ENCODE data around the gene ALDH7A1.
"Not testable (repeated sequence)": the region's sequence is repeated elsewhere in the genome, so short reads cannot be mapped to it uniquely, and the experiment has no call there.

The ALDH7A1 gene

DNA sequence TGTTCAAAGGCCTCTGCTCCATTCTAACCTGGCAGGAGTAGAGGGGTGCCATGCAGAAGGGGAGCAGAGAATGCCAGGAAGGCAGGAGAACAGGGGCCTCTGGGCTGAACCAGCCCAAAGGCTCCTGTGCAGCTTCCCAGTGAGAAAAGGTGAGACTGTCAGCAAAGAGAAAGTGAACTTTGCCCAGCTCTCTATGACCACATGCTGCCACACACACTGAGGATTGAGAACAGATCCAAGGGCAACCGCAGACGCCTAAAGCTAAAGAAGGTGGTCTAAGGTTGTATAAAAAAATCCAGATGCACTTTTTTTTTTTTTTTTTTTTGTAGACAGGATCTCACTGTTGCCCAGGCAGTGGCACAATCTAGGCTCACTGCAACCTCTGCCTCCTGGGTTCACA, 51.4 kb downstream of the ALDH7A1 start:
- no peak for DNase-seq
- in situ Hi-C loops (cut with HindIII; ENCODE audit: low pct_ligation_motif_present, low pct_unique_long_range_greater_than_20kb, low sequenced_read_pairs) = loop anchor here (25.0 kb wide), 1 partner anchor 181 kb away; no protein-coding TSS in a partner anchor

DNA sequence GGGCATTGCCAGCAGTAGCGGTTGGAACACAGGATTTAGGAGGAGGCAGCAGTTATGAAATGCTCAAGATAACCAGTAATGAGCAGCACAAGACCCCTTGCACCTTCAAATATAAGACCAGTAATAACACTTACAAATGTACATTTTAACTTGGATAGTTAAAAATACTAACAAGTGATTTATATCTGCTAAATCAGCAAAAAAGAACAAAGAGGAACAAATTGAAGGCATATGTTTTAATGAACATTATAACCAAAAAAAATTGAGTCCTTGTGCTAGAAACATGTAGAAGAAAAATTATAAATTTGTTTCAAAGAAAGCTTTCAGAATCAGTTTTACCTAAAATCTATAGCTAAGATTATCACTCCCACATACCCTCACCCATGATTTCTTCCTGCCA, 52.0 kb downstream of the ALDH7A1 start:
- no peak for DNase-seq
- in situ Hi-C loops (cut with HindIII; ENCODE audit: low pct_ligation_motif_present, low pct_unique_long_range_greater_than_20kb, low sequenced_read_pairs) = loop anchor here (25.0 kb wide), 1 partner anchor 181 kb away; no protein-coding TSS in a partner anchor

DNA sequence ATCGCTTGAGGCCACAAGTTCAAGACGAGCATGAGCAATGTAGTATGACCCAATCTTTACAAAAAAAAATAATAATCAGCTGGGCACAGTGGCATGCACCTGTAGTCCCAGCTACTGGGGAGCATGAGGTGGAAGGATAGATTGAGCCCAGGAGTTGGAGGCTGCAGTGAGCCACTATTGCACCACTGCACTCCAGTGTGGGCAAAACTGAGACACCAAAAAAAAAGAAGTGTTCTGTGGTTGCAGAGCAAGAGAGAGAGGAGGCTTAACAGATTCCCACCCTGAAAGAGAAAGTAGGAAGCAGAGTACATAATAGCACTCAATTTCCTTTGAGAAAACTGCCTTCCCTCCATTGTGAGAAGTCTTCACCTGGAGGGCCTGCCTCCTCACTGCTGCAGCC, 52.6 kb downstream of the ALDH7A1 start:
- DNase-seq = no peak
- in situ Hi-C loops (cut with HindIII; ENCODE audit: low pct_ligation_motif_present, low pct_unique_long_range_greater_than_20kb, low sequenced_read_pairs) = loop anchor here (25.0 kb wide), 1 partner anchor 180 kb away; no protein-coding TSS in a partner anchor

DNA sequence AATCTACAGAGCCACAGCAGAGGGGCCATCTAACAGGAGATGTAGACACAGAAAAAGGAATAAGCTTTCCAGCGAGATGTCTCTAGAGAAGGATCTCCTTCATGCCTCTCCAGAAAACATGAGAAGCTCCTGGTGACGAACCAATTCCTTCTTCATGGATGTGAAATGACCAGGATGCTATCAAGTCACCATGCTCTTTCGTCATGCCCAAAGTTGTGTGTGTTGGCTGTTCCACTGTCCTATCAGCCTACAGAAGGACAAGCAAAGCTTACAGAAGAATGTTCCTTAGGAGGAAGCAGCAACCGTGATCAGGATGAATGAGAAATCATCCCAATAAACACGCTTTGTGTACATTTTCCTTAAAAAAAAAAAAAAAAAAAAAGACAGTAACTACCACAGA, 54.4 kb downstream of the ALDH7A1 start:
- in situ Hi-C loops (cut with HindIII; ENCODE audit: low pct_ligation_motif_present, low pct_unique_long_range_greater_than_20kb, low sequenced_read_pairs) = loop anchor here (25.0 kb wide), 1 partner anchor 178 kb away; no protein-coding TSS in a partner anchor

DNA sequence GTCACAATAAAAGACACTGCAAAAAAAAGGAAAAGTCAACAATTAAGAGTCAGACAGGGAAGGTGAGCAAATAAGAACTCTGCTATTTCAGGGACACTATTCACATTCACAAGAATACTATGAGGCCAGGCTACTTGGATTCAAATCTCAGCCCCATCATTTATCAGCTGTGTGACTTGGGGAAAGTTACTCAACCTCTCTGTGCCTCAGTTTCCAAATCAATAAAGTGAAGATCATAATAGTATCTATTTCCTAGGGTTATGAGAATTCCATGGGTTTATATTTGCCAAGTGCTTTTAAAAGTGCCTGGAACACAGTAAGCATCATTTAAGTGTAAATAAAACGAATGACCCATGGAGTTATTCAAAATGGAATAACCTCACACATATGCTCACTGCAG, 56.4 kb downstream of the ALDH7A1 start:
- no peak for DNase-seq
- in situ Hi-C loops (cut with HindIII; ENCODE audit: low pct_ligation_motif_present, low pct_unique_long_range_greater_than_20kb, low sequenced_read_pairs) = loop anchor here (25.0 kb wide), 1 partner anchor 176 kb away; no protein-coding TSS in a partner anchor

More for the DNA sequence above, 54.4 kb downstream of the ALDH7A1 start:
- no peak for DNase-seq

DNA sequence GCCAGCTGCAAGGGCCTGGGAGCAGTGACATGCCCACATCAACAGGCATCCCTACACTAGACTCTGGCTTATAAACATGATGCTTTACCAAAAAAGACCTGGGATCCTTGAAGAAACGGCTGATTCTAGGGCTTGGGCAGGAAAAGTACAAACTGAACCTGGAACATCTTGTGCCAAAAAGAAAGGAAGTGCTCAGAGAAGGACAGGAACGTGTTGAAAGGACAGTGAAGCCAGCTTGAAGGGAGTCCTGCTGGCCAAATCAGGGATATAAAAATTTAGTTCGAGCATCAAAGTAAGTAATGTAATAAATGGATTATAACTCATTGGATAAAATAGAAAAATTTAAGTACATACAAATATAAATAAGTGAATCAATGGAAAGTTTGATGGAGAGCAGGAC, 58.1 kb downstream of the ALDH7A1 start:
- DNase-seq = no peak
- in situ Hi-C loops (cut with HindIII; ENCODE audit: low pct_ligation_motif_present, low pct_unique_long_range_greater_than_20kb, low sequenced_read_pairs) = loop anchor here (25.0 kb wide), 1 partner anchor 175 kb away; no protein-coding TSS in a partner anchor

DNA sequence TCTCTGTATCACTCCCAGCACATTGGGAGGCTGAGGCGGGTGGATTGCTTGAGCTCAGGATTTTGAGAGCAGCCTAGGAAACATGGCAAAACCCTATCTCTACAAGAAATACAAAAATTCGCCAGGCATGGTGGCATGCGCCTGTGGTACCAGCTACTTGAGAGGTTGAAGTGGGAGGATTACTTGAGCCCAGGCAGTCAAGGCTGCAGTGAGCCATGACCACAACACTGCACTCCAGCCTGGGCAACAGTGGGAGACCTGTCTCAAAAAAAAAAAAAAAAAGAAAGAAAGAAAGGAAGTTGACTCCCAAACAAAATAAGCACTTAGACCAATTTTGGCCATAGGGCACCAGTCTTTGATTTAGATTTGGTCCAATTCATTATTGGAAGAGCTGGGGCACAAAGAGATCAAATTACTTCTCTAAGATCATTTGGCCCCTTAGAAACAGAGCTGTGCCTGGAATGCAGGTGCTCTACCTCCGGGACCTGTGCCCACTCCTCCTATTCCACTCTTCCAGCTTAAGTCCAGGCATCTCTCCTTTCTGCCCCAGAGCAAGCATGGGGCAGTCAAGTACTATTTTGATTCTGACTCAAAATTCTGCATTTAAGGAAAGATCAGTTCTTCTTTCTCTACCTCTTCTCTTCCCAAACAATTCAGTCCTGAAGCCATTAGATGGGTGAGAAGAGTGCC, 59.0 kb downstream of the ALDH7A1 start:
- in situ Hi-C loops (cut with HindIII; ENCODE audit: low pct_ligation_motif_present, low pct_unique_long_range_greater_than_20kb, low sequenced_read_pairs) = loop anchor here (25.0 kb wide), 1 partner anchor 174 kb away; no protein-coding TSS in a partner anchor
- no peak for DNase-seq

DNA sequence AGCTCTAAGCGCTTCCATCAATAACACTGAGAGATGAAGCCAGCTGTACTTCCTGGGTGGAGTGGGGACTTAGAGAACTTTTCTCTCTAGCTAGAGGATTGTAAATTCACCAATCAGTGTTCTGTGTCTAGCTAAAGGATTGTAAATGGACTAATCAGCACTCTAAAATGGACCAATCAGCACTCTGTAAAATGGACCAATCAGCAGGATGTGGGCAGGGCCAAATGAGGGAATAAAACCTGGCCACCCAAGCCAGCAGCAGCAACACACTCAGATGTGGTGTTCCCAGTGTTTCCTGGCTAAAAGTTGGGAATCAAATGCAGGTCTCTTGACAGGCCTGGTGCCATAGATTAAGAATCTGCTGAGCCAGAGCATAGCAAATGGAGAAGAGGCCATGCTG, 60.5 kb downstream of the ALDH7A1 start:
- in situ Hi-C loops (cut with HindIII; ENCODE audit: low pct_ligation_motif_present, low pct_unique_long_range_greater_than_20kb, low sequenced_read_pairs) = loop anchor here (25.0 kb wide), 1 partner anchor 172 kb away; no protein-coding TSS in a partner anchor
- DNase-seq = no peak

DNA sequence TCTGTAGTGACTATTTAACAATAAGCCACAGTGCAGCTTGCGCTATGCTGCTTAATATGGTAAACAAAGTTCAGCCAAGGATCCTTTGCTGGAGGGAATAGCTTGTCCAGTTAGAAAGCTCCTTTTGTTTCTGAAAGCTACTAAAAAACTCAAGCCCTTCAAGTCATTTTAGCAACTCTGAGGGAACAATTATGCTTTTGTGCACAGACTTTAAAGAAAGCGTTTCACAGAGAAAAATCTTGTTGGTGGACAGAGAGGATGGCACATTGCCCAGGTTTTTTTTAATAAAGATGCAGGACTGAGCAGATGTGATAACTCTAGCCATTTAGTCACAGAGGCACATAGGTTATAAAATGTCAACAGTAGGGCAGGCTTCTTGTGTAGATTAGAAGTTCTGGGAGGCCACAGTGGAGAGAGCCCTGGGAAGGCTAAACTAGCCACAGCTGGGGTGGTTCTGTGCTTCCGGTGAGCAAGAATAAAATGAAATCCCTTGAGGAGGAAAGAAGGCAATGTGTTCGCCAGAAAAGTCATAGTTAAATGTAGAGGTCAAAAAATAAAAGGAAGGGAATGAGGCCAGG, 63.4 kb downstream of the ALDH7A1 start:
- no peak for DNase-seq
- in situ Hi-C loops (cut with HindIII; ENCODE audit: low pct_ligation_motif_present, low pct_unique_long_range_greater_than_20kb, low sequenced_read_pairs) = loop anchor here (25.0 kb wide), 1 partner anchor 169 kb away; no protein-coding TSS in a partner anchor

DNA sequence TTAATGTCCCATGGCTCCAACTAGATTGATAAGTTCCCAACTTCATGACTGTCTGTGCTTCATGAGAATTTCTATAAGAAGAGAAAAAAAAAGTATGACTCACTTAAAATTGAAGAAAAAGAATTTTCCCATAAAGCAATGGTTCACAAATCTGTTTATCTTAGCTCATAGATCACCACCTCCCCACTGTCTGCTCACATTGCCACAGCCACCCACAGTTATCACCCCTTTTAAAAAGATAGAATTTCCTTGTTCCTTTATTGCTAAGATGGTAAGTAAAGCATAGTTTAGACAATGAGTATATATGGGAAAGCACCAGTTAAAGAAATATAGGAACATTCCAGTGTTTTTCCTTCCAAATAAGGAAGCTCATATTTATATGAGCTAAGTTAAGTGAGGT, 67.1 kb downstream of the ALDH7A1 start:
- DNase-seq = no peak
- in situ Hi-C loops (cut with HindIII; ENCODE audit: low pct_ligation_motif_present, low pct_unique_long_range_greater_than_20kb, low sequenced_read_pairs) = loop anchor here (25.0 kb wide), 1 partner anchor 166 kb away; no protein-coding TSS in a partner anchor

DNA sequence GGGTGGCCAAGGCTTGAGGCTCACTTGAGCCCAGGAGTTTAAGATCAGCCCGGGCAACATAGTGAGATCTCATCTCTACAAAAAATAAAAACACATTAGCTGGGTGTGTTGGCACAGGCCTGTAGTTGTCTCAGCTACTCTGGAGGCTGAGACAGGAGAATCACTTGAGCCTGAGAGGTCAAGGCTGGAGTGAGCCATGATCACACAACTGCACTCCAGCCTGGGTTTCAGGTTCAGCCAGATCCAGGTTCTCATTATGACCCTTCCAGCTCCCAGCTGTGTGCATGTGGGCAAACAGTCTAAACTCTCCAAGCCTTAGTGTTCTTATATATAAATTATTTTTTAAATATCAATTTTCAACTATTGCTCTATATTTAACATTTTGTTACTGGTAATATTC, 67.9 kb downstream of the ALDH7A1 start:
- in situ Hi-C loops (cut with HindIII; ENCODE audit: low pct_ligation_motif_present, low pct_unique_long_range_greater_than_20kb, low sequenced_read_pairs) = loop anchor here (25.0 kb wide), 1 partner anchor 165 kb away; no protein-coding TSS in a partner anchor
- DNase-seq = no peak

DNA sequence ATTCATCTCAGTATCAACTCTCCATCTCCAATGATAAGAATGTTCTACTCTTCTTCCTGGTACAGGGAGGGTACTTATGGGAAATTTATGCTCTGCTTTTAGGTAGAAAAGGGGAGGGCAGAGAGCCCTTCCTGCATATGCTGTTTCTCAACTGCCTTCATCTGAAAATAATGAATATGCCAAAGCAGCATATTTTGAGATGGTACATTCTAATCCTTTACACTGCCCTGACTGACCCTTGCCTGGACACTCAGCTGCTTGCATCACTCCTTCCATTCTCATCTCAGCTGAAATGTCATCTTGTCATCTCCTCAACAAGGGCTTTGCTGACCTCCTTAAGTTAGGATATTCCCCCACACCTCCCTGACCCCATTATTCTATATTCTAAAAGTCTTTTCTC, 68.5 kb downstream of the ALDH7A1 start:
- in situ Hi-C loops (cut with HindIII; ENCODE audit: low pct_ligation_motif_present, low pct_unique_long_range_greater_than_20kb, low sequenced_read_pairs) = loop anchor here (25.0 kb wide), 1 partner anchor 164 kb away; no protein-coding TSS in a partner anchor
- DNase-seq = no peak

DNA sequence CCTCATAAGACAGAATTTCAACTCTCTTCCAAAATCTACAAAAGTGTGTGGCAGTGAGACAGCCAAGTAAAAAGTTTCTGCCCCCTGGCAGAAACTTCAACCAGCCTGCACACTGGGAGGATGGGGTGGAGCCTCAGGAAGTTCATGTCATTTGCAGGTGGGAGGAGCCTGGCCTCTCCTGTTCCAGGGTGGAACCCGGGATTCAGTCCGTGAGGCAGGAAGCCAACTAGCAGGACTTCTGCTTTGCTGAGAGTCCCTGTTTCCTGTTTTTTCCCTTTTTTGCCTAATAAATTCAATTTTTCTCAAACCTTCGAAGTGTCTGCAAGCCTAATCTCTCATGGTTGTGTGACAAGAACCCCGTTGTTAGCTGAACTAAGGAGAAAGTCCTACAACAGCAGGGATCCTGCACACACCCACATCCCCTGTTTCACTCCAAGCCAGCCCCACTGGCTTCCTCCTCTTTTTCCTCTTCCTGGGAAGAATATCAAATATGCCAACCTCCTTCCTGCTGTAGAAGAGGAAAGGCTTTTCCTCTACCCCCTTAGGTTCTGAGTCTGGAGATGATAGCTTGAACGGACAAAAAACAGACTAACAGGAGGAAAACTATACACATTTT, 69.3 kb downstream of the ALDH7A1 start:
- no peak for DNase-seq
- in situ Hi-C loops (cut with HindIII; ENCODE audit: low pct_ligation_motif_present, low pct_unique_long_range_greater_than_20kb, low sequenced_read_pairs) = loop anchor here (25.0 kb wide), 1 partner anchor 163 kb away; no protein-coding TSS in a partner anchor

DNA sequence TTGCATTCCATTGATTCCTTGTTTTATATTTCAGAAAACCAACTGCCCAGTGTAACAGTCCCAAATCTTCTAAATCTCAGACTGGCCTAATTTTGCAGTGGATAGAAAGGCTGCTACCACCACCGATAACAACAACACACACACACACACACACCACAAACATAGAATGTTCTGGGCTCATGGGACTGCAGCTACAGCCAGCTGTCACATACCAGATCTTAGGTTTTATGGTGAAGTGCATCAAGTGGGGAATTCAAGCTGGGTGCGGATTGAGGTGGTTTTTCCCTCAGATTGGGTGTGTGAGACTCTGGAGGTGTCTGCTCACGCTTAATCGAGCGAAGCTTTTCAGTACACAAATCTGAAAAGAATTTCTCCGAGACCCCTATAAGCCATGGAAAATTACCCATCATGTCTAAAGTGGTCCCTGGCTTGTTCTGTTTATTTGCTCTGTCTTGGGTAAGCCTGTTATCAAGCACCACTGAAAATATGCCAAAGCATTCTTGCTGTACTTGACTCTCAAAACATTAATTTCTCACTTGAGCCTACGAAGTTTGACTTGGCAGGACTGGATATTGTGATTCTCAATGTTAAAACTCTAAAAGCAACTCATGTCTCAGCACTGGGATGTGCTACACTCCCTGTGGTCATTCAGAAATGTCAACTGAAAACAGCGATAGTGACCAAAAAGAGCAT, 71.1 kb downstream of the ALDH7A1 start:
- in situ Hi-C loops (cut with HindIII; ENCODE audit: low pct_ligation_motif_present, low pct_unique_long_range_greater_than_20kb, low sequenced_read_pairs) = no loop called here
- DNase-seq = no peak

DNA sequence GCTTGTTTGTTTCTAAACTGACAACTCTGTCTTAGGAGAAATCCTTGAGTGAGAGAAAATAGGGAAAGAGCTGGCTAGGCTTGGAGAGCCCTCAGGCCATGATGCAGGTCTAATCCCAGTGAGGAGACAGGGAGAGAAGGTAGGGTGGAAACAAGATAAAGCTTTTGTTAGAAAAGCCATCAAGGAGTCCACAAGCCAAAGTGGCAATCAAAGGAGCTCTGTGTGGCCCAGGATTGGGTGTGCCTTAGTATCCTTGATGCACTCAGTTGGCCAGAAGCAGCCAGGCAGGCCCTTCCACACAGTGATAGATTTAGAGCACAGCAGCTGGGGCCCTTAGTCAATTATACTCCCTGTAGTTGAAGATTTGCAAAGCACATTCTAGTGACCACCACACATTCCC, 73.9 kb downstream of the ALDH7A1 start:
- no peak for DNase-seq
- in situ Hi-C loops (cut with HindIII; ENCODE audit: low pct_ligation_motif_present, low pct_unique_long_range_greater_than_20kb, low sequenced_read_pairs) = no loop called here

DNA sequence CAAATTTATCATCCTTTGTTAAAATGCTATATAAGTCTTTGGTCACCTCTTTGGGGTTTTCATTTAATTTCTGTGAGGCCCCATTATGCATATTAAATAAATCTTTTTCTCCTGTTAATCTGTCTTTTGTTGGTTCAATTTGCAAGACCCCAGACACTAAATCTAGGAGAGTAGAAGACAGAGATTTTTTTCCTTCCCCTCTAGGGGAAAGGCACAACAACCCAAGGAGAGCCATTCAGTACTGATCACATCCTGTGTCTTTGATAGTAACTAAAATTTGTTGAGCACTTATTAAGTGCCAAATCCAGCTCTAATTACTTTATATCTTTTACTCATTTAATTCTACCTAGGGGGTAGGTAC, 74.4 kb downstream of the ALDH7A1 start:
- in situ Hi-C loops (cut with HindIII; ENCODE audit: low pct_ligation_motif_present, low pct_unique_long_range_greater_than_20kb, low sequenced_read_pairs) = no loop called here
- no peak for DNase-seq

DNA sequence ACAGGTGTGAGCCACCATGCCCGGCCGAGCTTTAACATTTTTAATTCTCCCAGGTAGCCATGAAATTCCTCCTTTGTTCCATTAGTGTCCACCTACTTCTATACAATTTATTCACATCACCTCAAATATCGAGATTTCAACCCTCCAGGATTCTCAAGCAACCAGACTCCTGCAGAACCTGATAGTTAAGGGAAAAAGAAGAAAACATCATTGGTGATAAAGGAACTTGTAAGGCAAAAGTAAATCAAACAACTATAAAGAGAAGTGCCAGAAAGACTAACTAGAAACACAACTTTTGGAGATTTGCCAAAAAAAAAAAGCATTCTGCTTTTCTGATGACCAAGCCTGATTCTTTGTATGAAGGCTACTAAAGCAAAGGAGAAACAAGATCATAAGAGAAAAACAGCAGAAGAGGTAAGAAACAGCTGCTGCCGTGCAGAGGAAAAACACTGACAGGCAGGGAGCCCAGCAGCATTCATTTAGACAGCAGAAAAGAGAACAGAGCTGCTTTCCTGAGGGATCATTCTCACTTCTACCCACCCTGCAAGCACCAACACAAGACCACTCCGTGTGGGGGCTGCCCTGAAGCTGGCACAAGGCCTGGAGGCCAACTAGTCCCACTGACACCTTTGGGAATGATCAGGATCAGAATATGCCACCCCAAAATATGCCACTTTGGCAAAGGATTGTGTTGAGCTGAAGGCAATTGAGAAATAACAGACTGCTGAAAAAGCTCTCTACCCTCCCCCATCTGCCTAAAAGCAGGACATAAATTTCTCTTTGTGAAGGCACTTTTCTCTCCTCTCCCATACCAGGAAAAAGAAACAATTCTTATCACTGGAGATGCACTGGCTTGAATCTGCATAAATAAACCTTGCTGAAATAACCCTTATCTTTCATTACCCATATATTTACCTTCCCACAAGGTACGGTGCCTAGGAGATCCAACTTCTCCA, 75.1 kb downstream of the ALDH7A1 start:
- no peak for DNase-seq

DNA sequence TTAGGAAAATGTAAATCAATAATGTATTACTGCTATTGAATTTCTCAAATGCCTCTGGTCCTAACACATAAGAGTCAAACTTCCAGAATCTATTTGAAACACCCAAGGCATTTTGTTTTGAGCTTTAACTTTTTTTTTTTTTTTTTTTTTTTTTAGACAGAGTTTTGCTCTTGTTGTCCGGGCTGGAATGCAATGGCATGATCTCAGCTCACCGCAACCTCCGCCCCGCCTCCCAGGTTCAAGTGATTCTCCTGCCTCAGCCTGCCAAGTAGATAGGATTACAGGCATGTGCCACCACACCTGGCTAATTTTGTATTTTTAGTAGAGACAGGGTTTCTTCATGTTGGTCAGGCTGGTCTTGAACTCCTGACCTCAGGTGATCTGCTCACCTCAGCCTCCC, 75.8 kb downstream of the ALDH7A1 start:
- in situ Hi-C loops (cut with HindIII; ENCODE audit: low pct_ligation_motif_present, low pct_unique_long_range_greater_than_20kb, low sequenced_read_pairs); DNase-seq: not testable (repeated sequence)

More for the DNA sequence above, 75.1 kb downstream of the ALDH7A1 start:
- in situ Hi-C loops (cut with HindIII; ENCODE audit: low pct_ligation_motif_present, low pct_unique_long_range_greater_than_20kb, low sequenced_read_pairs) = no loop called here
